ENCODE data around the gene SYCP3.

SYCP3 gene

GRCh38 chr12:101763246-101763931, 24.1 kb upstream of the SYCP3 start:
- H3K4me3 ChIP-seq (replicated peaks; ENCODE audit: low read depth, low read length), result no peak overlapping the region
- DNase-seq (ENCODE audit: extremely low read depth, low read depth), result no peak
- no peak for TF ChIP-seq CTCF (IDR thresholded peaks at IDR 0.05; ENCODE audit: low read depth, low read length, missing control alignments)

GRCh38 chr12:101761781-101762180, 22.5 kb upstream of the SYCP3 start:
- no peak overlapping the region for H3K4me3 ChIP-seq (replicated peaks; ENCODE audit: low read depth, low read length)
- TF ChIP-seq CTCF (IDR thresholded peaks at IDR 0.05; ENCODE audit: low read depth, low read length, missing control alignments), result no peak
- no peak for DNase-seq (ENCODE audit: extremely low read depth, low read depth)

GRCh38 chr12:101761350-101761749, 22.1 kb upstream of the SYCP3 start:
- TF ChIP-seq CTCF (IDR thresholded peaks at IDR 0.05; ENCODE audit: low read depth, low read length, missing control alignments), result no peak
- no peak overlapping the region for H3K4me3 ChIP-seq (replicated peaks; ENCODE audit: low read depth, low read length)
- DNase-seq (ENCODE audit: extremely low read depth, low read depth), result no peak

- no peak overlapping the region for H3K4me3 ChIP-seq (replicated peaks; ENCODE audit: low read depth, low read length)
- peak; percentile 5 for DNase-seq (ENCODE audit: extremely low read depth, low read depth)
- peak; percentile 67 for TF ChIP-seq CTCF (IDR thresholded peaks at IDR 0.05; ENCODE audit: low read depth, low read length, missing control alignments)
Measured at GRCh38 chr12:101759396-101760047, 20.3 kb upstream of the SYCP3 start.

GRCh38 chr12:101750152-101750551, 10.9 kb upstream of the SYCP3 start:
- H3K4me3 ChIP-seq (replicated peaks; ENCODE audit: low read depth, low read length), result no peak overlapping the region
- no peak for TF ChIP-seq CTCF (IDR thresholded peaks at IDR 0.05; ENCODE audit: low read depth, low read length, missing control alignments)
- no peak for DNase-seq (ENCODE audit: extremely low read depth, low read depth)

- DNase-seq (ENCODE audit: extremely low read depth, low read depth), result no peak
- no peak overlapping the region for H3K4me3 ChIP-seq (replicated peaks; ENCODE audit: low read depth, low read length)
- TF ChIP-seq CTCF (IDR thresholded peaks at IDR 0.05; ENCODE audit: low read depth, low read length, missing control alignments), result no peak
Measured at GRCh38 chr12:101749657-101750056, 10.4 kb upstream of the SYCP3 start.
